Heart left ventricle (tissue), 16 donors: Measurements from ENCODE around the gene SCN11A. TPM values are rescaled to one million over a fixed set of nuclear protein-coding genes. Genes with fewer than 3 reads are reported as not detected.

Experiments
- ATAC-seq, 4 donors: fragments of 200-7000 bp; cut with Tn5 transposase; one replicate each; pipeline ENCODE4 v1.9.1; 2020 to 2022; ENCODE audit warnings: moderate library complexity in 4 of 4, mild to moderate bottlenecking in 3 of 4, moderate number of reproducible peaks in 1 of 4
- DNase-seq, 5 donors: peaks; one replicate each; pipeline ENCODE4 v3.0.0-alpha.2; 2020
- H3K27ac ChIP-seq, 12 donors: fragments of 200-600 bp; sonication (generic) in 4 of 12; one replicate each; pipeline versions ENCODE4 v1.5.0 to v1.8.0; 2016 to 2022; ENCODE audit warnings: mild to moderate bottlenecking in 2 of 12
- H3K27me3 ChIP-seq, 9 donors: fragments of 200-600 bp; sonication (generic) in 2 of 9; one replicate each; pipeline versions ENCODE4 v1.5.1 to v1.8.0; 2016 to 2022; ENCODE audit warnings: mild to moderate bottlenecking in 3 of 9
- H3K36me3 ChIP-seq, 9 donors: fragments of 200-600 bp; sonication (generic) in 2 of 9; one replicate each; pipeline versions ENCODE4 v1.5.0 to v1.8.0; 2018 to 2022; ENCODE audit warnings: mild to moderate bottlenecking in 2 of 9
- H3K4me1 ChIP-seq, 12 donors: fragments of 200-600 bp; sonication (generic) in 4 of 12; one replicate each; pipeline versions ENCODE4 v1.5.0 to v1.8.0; 2016 to 2022; ENCODE audit warnings: mild to moderate bottlenecking in 3 of 12
- H3K4me3 ChIP-seq, 12 donors: fragments of 200-600 bp; sonication (generic) in 4 of 12; one replicate each; pipeline versions ENCODE4 v1.5.0 to v1.8.0; 2017 to 2022; ENCODE audit warnings: mild to moderate bottlenecking in 9 of 12, moderate library complexity in 4 of 12
- H3K9me3 ChIP-seq, 12 donors: fragments of 200-600 bp; sonication (generic) in 4 of 12; one replicate each; pipeline versions ENCODE4 v1.5.0 to v1.8.0; 2016 to 2022; ENCODE audit warnings: mild to moderate bottlenecking in 1 of 12
- POLR2A ChIP-seq, 2 donors: fragments of 450-650 bp; IDR thresholded peaks; one replicate each; pipeline ENCODE4 v1.6.1; 2017; ENCODE audit warnings: antibody characterized with exemption in 2 of 2, mild to moderate bottlenecking in 2 of 2, moderate library complexity in 2 of 2
- WGBS, 4 donors: extraction: QIAGEN DNeasy Blood & Tissue Kit in 2 of 4; methylation state at CpG; one replicate each; pipeline versions ENCODE4 v1.1.5 to v1.1.7; 2013 to 2018; 5-methylcytosine and 5-hydroxymethylcytosine counted together
- intact Hi-C, 10 donors: fragments of 100-400 bp; cut with DNase I; formaldehyde crosslinking; loops; one replicate each; pipeline versions ENCODE4 v1.11.1 to v1.14.2; 2022
- polyA plus RNA-seq, 2 donors: library from polyadenylated mRNA; stranded (reverse); fragments of 200-250 nt; gene quantifications; one replicate each; pipeline ENCODE4 v1.2.3, GENCODE V29; 2013
- total RNA-seq, 9 donors: library from RNA; depleted of rRNA in 2 of 9; stranded (reverse); fragments of >200 nt in 2 of 9; fragmentation: NEBNext Ultra II Directional in 3 of 9; extraction: Animal tissue kit (Norgen Biotek cat#: 25700) in 3 of 9; gene quantifications; one replicate each; pipeline versions ENCODE4 v1.1.0 to v1.2.4, GENCODE V29; 2016 to 2023
- TF ChIP-seq, protein P1 (sequence below), 12 donors: fragments of 200-600 bp; sonication (generic) in 4 of 12; IDR thresholded peaks; one replicate each; pipeline versions ENCODE4 v1.5.0 to v1.8.0; 2018 to 2022; ENCODE audit warnings: antibody characterized with exemption in 12 of 12, mild to moderate bottlenecking in 5 of 12
- donor health status: ischemic (EF 13 %, LVEDD 7.1; RV severe dilation, severe dysfunction).
- donor health status: healthy with polysubstance abuse.
- donor health status: DM: no; HTN: yes; CAD: no.
- donor health status: DM: no; HTN: no; CAD: no.
- donor health status: ischemic (EF 25% LVEDD 6.9; RV normal size, moderate dysfunction).
- donor health status: ischemic (EF 25% LVEDD 5.7; RV mildly dilated, moderate dysfunction).
- donor health status: healthy.
- donor health status: DM: yes; HTN: yes; CAD: no.
- donor health status: ischemic (EF 35%, LVEDD 5.7; RV mildly dilated, moderate dysfunction).
- donor health status: nonischemic (EF 11% LVEDD 7.7; RV severe dilation, severe dysfunction).
- donor health status: DM: yes; HTN: yes; CAD: no.
- donor health status: PGD.
- donor health status: ischemic (EF 29% LVEDD 5.4; RV normal size, mild dysfunction).
- donor health status: nonischemic (EF 23%, LVEDD 6.1; RV moderate dilation, normal function).

Gene SCN11A
- total and polyA plus RNA-seq, 11 donors = 0.03 to 0.13 (median 0.08) TPM; not detected in 4

DNA sequence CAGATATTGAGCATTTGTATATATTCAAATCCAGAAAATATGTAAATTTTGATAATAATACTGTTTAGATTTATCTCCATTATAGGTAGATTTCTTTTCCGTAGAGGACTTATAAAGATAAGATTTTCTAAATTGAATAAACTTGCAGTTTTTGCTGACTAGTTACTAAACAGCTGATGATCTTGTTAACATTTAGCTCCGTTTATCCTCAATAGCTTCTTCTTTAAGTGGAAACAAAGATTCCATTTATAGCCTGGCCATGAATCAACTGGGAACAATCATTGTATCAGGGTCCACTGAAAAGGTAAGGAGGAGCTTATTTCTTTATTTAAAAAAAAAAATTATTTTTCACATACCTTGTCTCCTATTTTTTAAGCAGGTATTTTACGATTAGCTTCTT, 16.8 kb upstream of the SCN11A start:
- no peak overlapping the region for H3K4me3 ChIP-seq
- peaks cover 0 to 92% (median 79%) of the 10 kb centered on the region in 9 donors for H3K36me3 ChIP-seq
- intact Hi-C loops = no loop called here
- DNase-seq (no peak), ATAC-seq (no peak)
- no peak overlapping the region for H3K27ac ChIP-seq
- no peaks in the 10 kb centered on the region for H3K9me3 ChIP-seq
- TF ChIP-seq POLR2A (IDR thresholded peaks at IDR 0.05) = no peak
- TF ChIP-seq, protein P1, sequence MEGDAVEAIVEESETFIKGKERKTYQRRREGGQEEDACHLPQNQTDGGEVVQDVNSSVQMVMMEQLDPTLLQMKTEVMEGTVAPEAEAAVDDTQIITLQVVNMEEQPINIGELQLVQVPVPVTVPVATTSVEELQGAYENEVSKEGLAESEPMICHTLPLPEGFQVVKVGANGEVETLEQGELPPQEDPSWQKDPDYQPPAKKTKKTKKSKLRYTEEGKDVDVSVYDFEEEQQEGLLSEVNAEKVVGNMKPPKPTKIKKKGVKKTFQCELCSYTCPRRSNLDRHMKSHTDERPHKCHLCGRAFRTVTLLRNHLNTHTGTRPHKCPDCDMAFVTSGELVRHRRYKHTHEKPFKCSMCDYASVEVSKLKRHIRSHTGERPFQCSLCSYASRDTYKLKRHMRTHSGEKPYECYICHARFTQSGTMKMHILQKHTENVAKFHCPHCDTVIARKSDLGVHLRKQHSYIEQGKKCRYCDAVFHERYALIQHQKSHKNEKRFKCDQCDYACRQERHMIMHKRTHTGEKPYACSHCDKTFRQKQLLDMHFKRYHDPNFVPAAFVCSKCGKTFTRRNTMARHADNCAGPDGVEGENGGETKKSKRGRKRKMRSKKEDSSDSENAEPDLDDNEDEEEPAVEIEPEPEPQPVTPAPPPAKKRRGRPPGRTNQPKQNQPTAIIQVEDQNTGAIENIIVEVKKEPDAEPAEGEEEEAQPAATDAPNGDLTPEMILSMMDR (IDR thresholded peaks at IDR 0.05) = no peak
- peaks cover 0 to 4% (median 0%) of the 10 kb centered on the region in 12 donors for H3K4me1 ChIP-seq
- H3K27me3 ChIP-seq = no peaks in the 10 kb centered on the region
- WGBS, 4 donors = 70 to 79% (median 74%) methylated on average over 3 of the region's 3 CpGs

DNA sequence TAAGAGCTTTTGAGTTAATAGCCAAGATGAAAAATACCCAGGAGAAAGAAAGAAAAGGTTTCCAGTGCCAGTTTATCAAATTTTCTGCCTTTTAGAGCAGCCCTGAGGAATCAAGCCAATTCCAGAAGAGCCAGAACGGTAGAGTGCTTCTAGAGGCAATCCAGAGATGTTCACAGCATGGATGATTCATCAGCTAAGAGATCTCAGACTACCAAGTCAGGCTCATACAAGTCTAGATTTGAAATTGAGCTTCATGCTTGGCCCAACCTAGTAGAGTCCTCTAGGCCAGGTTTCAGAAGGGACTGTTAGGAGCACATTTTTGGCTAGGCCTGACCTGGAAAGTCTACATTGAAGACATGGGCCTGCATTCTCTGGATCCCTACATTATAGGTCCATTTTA, 15.5 kb upstream of the SCN11A start:
- peaks cover 0 to 7% (median 0%) of the 10 kb centered on the region in 12 donors for H3K4me1 ChIP-seq
- no peaks in the 10 kb centered on the region for H3K27me3 ChIP-seq
- DNase-seq (no peak), ATAC-seq (no peak)
- no peak for TF ChIP-seq POLR2A (IDR thresholded peaks at IDR 0.05)
- TF ChIP-seq, protein P1 (IDR thresholded peaks at IDR 0.05) = no peak
- 36 to 57% (median 41%) methylated on average over 1 of the region's 1 CpG for WGBS, 4 donors
- no peak overlapping the region for H3K4me3 ChIP-seq
- no peaks in the 10 kb centered on the region for H3K9me3 ChIP-seq
- H3K27ac ChIP-seq = no peak overlapping the region
- intact Hi-C loops = no loop called here
- H3K36me3 ChIP-seq = peaks cover 0 to 81% (median 66%) of the 10 kb centered on the region in 9 donors

DNA sequence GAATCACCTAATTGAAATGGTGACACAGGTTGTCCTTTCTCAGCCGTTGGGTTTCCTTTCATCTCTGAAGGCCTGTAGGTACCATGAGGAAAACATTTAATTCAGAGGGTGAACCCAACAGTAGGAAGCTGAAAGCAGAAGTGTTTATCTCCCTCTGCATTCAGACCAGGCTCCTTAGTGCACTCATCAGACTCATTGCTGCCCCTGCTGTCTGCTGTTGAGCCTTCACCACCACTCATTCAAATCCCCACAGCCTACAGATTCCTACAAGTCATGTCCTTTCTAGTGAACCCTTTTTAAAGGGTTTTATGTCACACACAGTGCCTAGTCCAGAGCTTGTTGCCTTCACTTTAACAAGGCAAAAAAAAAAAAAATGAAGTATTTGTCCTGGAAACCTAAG, 13.5 kb upstream of the SCN11A start:
- DNase-seq = no peak
- H3K4me3 ChIP-seq = no peak overlapping the region
- TF ChIP-seq, protein P1 (IDR thresholded peaks at IDR 0.05) = peak in 7 of 12 donors; percentile 15 to 36 (median 18)
- TF ChIP-seq POLR2A (IDR thresholded peaks at IDR 0.05) = no peak
- ATAC-seq = peak in 2 of 4 donors; percentile 60 to 69
- whole genome bisulfite sequencing, 4 donors = 23 to 53% (median 26%) methylated on average over 1 of the region's 1 CpG
- H3K36me3 ChIP-seq = peaks cover 0 to 61% (median 53%) of the 10 kb centered on the region in 9 donors
- peaks cover 0 to 7% (median 0%) of the 10 kb centered on the region in 12 donors for H3K4me1 ChIP-seq
- H3K27me3 ChIP-seq = no peaks in the 10 kb centered on the region
- intact Hi-C loops = no loop called here
- H3K9me3 ChIP-seq = no peaks in the 10 kb centered on the region
- H3K27ac ChIP-seq = no peak overlapping the region

GRCh38 chr3:39064646-39065045, 12.9 kb upstream of the SCN11A start:
- WGBS, 4 donors = 92 to 100% (median 97%) methylated on average over 1 of the region's 1 CpG

More at GRCh38 chr3:39064646-39065045, 12.9 kb upstream of the SCN11A start:
- no peaks in the 10 kb centered on the region for H3K27me3 ChIP-seq
- intact Hi-C loops = no loop called here
- H3K9me3 ChIP-seq = no peaks in the 10 kb centered on the region
- H3K4me3 ChIP-seq = no peak overlapping the region
- H3K27ac ChIP-seq = no peak overlapping the region
- H3K36me3 ChIP-seq = peaks cover 0 to 55% (median 47%) of the 10 kb centered on the region in 9 donors
- peaks cover 0 to 7% (median 0%) of the 10 kb centered on the region in 12 donors for H3K4me1 ChIP-seq
- DNase-seq = no peak
- ATAC-seq = no peak
- TF ChIP-seq, protein P1 (IDR thresholded peaks at IDR 0.05) = no peak
- TF ChIP-seq POLR2A (IDR thresholded peaks at IDR 0.05) = no peak
